Posterior cingulate gyrus (tissue), 11 donors: Measurements from ENCODE around the gene RRH.
A peak's percentile ranks its signal among the peaks of the same experiment; 100 is the strongest.
"Not testable (repeated sequence)": the region's sequence is repeated elsewhere in the genome, so short reads cannot be mapped to it uniquely, and the experiment has no call there.

ENCODE experiments used
- DNase-seq, 10 donors: peaks; one replicate each; pipeline versions ENCODE4 v3.0.0 to v3.0.0-alpha.2; 2020 to 2021; ENCODE audit warnings: mixed read lengths in 3 of 10
- intact Hi-C: fragments of 100-400 bp; cut with DNase I; formaldehyde crosslinking; loops from one replicate; pipeline ENCODE4 v1.15.1; 2023

Gene RRH

GRCh38 chr4:109827672-109828071 is at the start of gene RRH:
TSS of gene RRH (plus strand) at chr4:109827972. CDS start at chr4:109828028, 56 bp downstream.
- intact Hi-C loops: loop anchor here (10.0 kb wide), 1 partner anchor 147 kb away; no protein-coding TSS in a partner anchor
- no peak for DNase-seq

GRCh38 chr4:109782092-109782491 is 45.7 kb upstream of the RRH start:
- DNase-seq, intact Hi-C loops: not testable (repeated sequence)

GRCh38 chr4:109786846-109787245 is 40.9 kb upstream of the RRH start:
- intact Hi-C loops: no loop called here
- DNase-seq: no peak

GRCh38 chr4:109787807-109788206 is 40.0 kb upstream of the RRH start:
- intact Hi-C loops: no loop called here

GRCh38 chr4:109795059-109795458 is 32.7 kb upstream of the RRH start:
- intact Hi-C loops: no loop called here
- DNase-seq: peak in 2 of 10 donors; percentile 33 to 67

More at GRCh38 chr4:109787807-109788206, 40.0 kb upstream of the RRH start:
- DNase-seq: no peak

- intact Hi-C loops: no loop called here
- DNase-seq: no peak
Measured at GRCh38 chr4:109798866-109799265, 28.9 kb upstream of the RRH start.

GRCh38 chr4:109801099-109801789 is 26.5 kb upstream of the RRH start:
- no peak for DNase-seq
- intact Hi-C loops: loop anchor here (10.0 kb wide), 1 partner anchor 96 kb away; the partner anchor contains the start of gene CASP6

GRCh38 chr4:109801895-109802319 is 25.9 kb upstream of the RRH start, which contains the start of gene CFI:
TSS of gene CFI (minus strand) at chr4:109801999. CDS start at chr4:109801971, 28 bp downstream.
- DNase-seq: no peak
- intact Hi-C loops: loop anchor here (10.0 kb wide), 1 partner anchor 97 kb away; the partner anchor contains the start of gene CASP6

- intact Hi-C loops: loop anchor here (10.0 kb wide), 1 partner anchor 99 kb away; the partner anchor contains the start of gene CASP6
- DNase-seq: no peak
Measured at GRCh38 chr4:109803924-109804571, 23.7 kb upstream of the RRH start.

- DNase-seq: no peak
- intact Hi-C loops: loop anchor here (10.0 kb wide), 1 partner anchor 105 kb away; the partner anchor contains the start of gene CASP6
Measured at GRCh38 chr4:109809655-109810054, 18.1 kb upstream of the RRH start.

- intact Hi-C loops: no loop called here
- DNase-seq: no peak
Measured at GRCh38 chr4:109810552-109811387, 17.0 kb upstream of the RRH start.

- intact Hi-C loops: no loop called here
- no peak for DNase-seq
Measured at GRCh38 chr4:109811707-109812106, 16.1 kb upstream of the RRH start.

- intact Hi-C loops: loop anchor here (5.0 kb wide), 2 partner anchors 83 to 383 kb away; partner anchors contain the start of genes PLA2G12A and SEC24B
- peak; percentile 81 to 98 (median 89) for DNase-seq
Measured at GRCh38 chr4:109815151-109816081, 12.4 kb upstream of the RRH start, which contains the start of gene GAR1. TSS of gene GAR1 (plus strand) at chr4:109815762. CDS start at chr4:109816165, 403 bp downstream.

GRCh38 chr4:109816082-109816442 is 11.7 kb upstream of the RRH start:
- DNase-seq: no peak
- intact Hi-C loops: loop anchor here (5.0 kb wide), 2 partner anchors 84 to 384 kb away; partner anchors contain the start of genes PLA2G12A and SEC24B

- intact Hi-C loops: loop anchor here (5.0 kb wide), 2 partner anchors 85 to 385 kb away; partner anchors contain the start of genes PLA2G12A and SEC24B
- no peak for DNase-seq
Measured at GRCh38 chr4:109816894-109817293, 10.9 kb upstream of the RRH start.

- no peak for DNase-seq
- intact Hi-C loops: loop anchor here (5.0 kb wide), 2 partner anchors 86 to 386 kb away; partner anchors contain the start of genes PLA2G12A and SEC24B
Measured at GRCh38 chr4:109818268-109818667, 9.5 kb upstream of the RRH start.

- peak in 1 of 10 donors; percentile 14 for DNase-seq
- intact Hi-C loops: loop anchor here (10.0 kb wide), 1 partner anchor 154 kb away; no protein-coding TSS in a partner anchor
Measured at GRCh38 chr4:109820563-109820962, 7.2 kb upstream of the RRH start.

GRCh38 chr4:109821185-109821584 is 6.6 kb upstream of the RRH start:
- no peak for DNase-seq
- intact Hi-C loops: loop anchor here (10.0 kb wide), 1 partner anchor 154 kb away; no protein-coding TSS in a partner anchor

GRCh38 chr4:109826719-109827118 is 1.1 kb upstream of the RRH start:
- intact Hi-C loops: loop anchor here (10.0 kb wide), 1 partner anchor 148 kb away; no protein-coding TSS in a partner anchor
- DNase-seq: no peak
